ENCODE results near the gene PCGF1. TPM values are rescaled to one million over a fixed set of nuclear protein-coding genes. Genes with fewer than 3 reads are reported as not detected.

The PCGF1 gene
- total RNA-seq, 2 experiments from 2014 or later: 21.7 to 28.7 TPM

GRCh38 chr2:74528600-74529356 lies 21.3 kb upstream of the PCGF1 start:
- ChIA-PET POLR2A (interaction anchor here (0.7 to 1.7 kb wide), 2 partner anchors 70 to 74 kb away, joined by 4 to 11 read pairs; partner anchors contain the start of genes INO80B and WBP1), CTCF (interaction anchor here (0.5 to 4.9 kb wide), 6 partner anchors 11 to 120 kb away, joined by 3 to 33 read pairs (median 3); partner anchors contain the start of genes CCDC142 and TTC31)
- peak overlapping the region; percentile 100 for H3K4me3 Mint-ChIP-seq
- H3K36me3 Mint-ChIP-seq (ENCODE audit: low read depth): peaks cover 54% of the 10 kb centered on the region
- intact Hi-C loops (cut with DNase I, micrococcal nuclease): loop anchor here (1.0 kb wide), 10 partner anchors 21 to 791 kb away; partner anchors contain the start of genes DOK1 (in 2 of the 2), MRPL53 (in 2 of the 2), PCGF1 (in 2 of the 2) and TTC31 (in 2 of the 2)
- no peaks in the 10 kb centered on the region for H3K27me3 Mint-ChIP-seq
- DNase-seq (peak; percentile 59), ATAC-seq (peak; percentile 2)
- peak overlapping the region; percentile 98 for H3K27ac Mint-ChIP-seq
- H3K9me3 Mint-ChIP-seq (ENCODE audit: low read depth): no peaks in the 10 kb centered on the region
- peaks cover 35% of the 10 kb centered on the region for H3K4me1 Mint-ChIP-seq

DNA sequence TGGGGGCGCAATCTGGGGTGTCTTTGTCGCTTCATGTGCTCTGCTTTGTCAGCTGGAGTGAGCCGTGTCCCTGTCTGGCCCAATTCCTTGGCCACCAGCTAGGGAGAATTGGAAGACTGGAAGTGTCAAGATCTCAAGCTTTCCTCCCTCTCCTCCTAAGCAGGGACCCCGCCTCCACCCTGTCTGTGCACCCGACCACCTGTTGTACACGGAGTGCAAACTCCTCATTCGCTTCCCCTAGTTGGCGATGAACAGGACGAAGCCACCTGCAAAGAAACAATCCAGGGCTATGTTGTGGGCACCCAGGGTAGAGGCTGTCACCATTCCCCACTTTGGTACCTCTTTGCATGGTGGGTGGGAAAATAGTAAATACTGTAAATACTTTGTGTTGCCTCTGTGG lies 20.2 kb upstream of the PCGF1 start:
- intact Hi-C loops (cut with DNase I, micrococcal nuclease): no loop called here
- H3K4me3 Mint-ChIP-seq: peak overlapping the region; percentile 100
- CTCF ChIA-PET: no interaction called here
- H3K27ac Mint-ChIP-seq: peak overlapping the region; percentile 44
- H3K9me3 Mint-ChIP-seq (ENCODE audit: low read depth): no peaks in the 10 kb centered on the region
- H3K27me3 Mint-ChIP-seq: no peaks in the 10 kb centered on the region
- DNase-seq (no peak), ATAC-seq (no peak)
- peaks cover 35% of the 10 kb centered on the region for H3K4me1 Mint-ChIP-seq
- POLR2A ChIA-PET: no interaction called here
- H3K36me3 Mint-ChIP-seq (ENCODE audit: low read depth): peaks cover 54% of the 10 kb centered on the region

GRCh38 chr2:74526649-74527230 lies 19.2 kb upstream of the PCGF1 start:
- no peak for ATAC-seq
- H3K27me3 Mint-ChIP-seq: peaks cover 2% of the 10 kb centered on the region
- H3K4me1 Mint-ChIP-seq: peaks cover 30% of the 10 kb centered on the region
- no peaks in the 10 kb centered on the region for H3K9me3 Mint-ChIP-seq (ENCODE audit: low read depth)
- intact Hi-C loops (cut with DNase I, micrococcal nuclease): no loop called here
- ChIA-PET POLR2A (interaction anchor here (0.7 to 1.2 kb wide), 3 partner anchors 17 to 72 kb away, joined by 3 to 4 read pairs (median 4); partner anchors contain the start of genes INO80B and WBP1), CTCF (interaction anchor here (0.7 to 1.1 kb wide), 2 partner anchors 43 to 44 kb away, joined by 5 to 6 read pairs; partner anchors contain the start of genes CCDC142 and TTC31)
- H3K36me3 Mint-ChIP-seq (ENCODE audit: low read depth): peaks cover 45% of the 10 kb centered on the region
- peak overlapping the region; percentile 13 for H3K4me3 Mint-ChIP-seq
- peak overlapping the region; percentile 6 for H3K27ac Mint-ChIP-seq
- no peak for DNase-seq

- ChIA-PET CTCF (interaction anchor here (0.7 to 1.1 kb wide), 3 partner anchors 42 to 53 kb away, joined by 3 to 6 read pairs (median 5); partner anchors contain the start of genes CCDC142, MRPL53 and TTC31), POLR2A (interaction anchor here (0.6 to 1.2 kb wide), 5 partner anchors 10 to 71 kb away, joined by 3 to 4 read pairs (median 4); partner anchors contain the start of genes INO80B and WBP1)
- H3K27ac Mint-ChIP-seq: peak within 1 kb of the TSS; percentile 6
- no peak for ATAC-seq
- DNase-seq: peak; percentile 41
- H3K27me3 Mint-ChIP-seq: peaks cover 5% of the 10 kb centered on the region
- peak within 1 kb of the TSS; percentile 13 for H3K4me3 Mint-ChIP-seq
- H3K4me1 Mint-ChIP-seq: peaks cover 23% of the 10 kb centered on the region
- intact Hi-C loops (cut with DNase I, micrococcal nuclease): no loop called here
- H3K36me3 Mint-ChIP-seq (ENCODE audit: low read depth): peaks cover 39% of the 10 kb centered on the region
- H3K9me3 Mint-ChIP-seq (ENCODE audit: low read depth): no peaks in the 10 kb centered on the region
Measured at GRCh38 chr2:74525717-74526648, 18.5 kb upstream of the PCGF1 start, which contains the start of gene DQX1. Gene DQX1 (minus strand): TSS chr2:74526231. CDS start chr2:74525729, 502 bp downstream.

GRCh38 chr2:74524955-74525716 lies 17.6 kb upstream of the PCGF1 start:
- Mint-ChIP-seq H3K36me3 (ENCODE audit: low read depth) (peaks cover 36% of the 10 kb centered on the region), H3K4me3 (no peak overlapping the region), H3K27ac (no peak overlapping the region), H3K9me3 (ENCODE audit: low read depth) (no peaks in the 10 kb centered on the region), H3K4me1 (peaks cover 19% of the 10 kb centered on the region), H3K27me3 (peaks cover 11% of the 10 kb centered on the region)
- DNase-seq (no peak), ATAC-seq (no peak)
- intact Hi-C loops (cut with DNase I, micrococcal nuclease): no loop called here
- ChIA-PET CTCF (interaction anchor here (1.0 kb wide), 1 partner anchor 52 kb away, joined by 3 read pairs; the partner anchor contains the start of gene MRPL53), POLR2A (interaction anchor here (0.8 kb wide), 1 partner anchor 9 kb away, joined by 3 read pairs; no protein-coding TSS in a partner anchor)

- no peak for DNase-seq
- CTCF ChIA-PET: no interaction called here
- Mint-ChIP-seq H3K27ac (no peak overlapping the region), H3K9me3 (ENCODE audit: low read depth) (no peaks in the 10 kb centered on the region), H3K36me3 (ENCODE audit: low read depth) (peaks cover 32% of the 10 kb centered on the region), H3K4me3 (no peak overlapping the region), H3K4me1 (peaks cover 19% of the 10 kb centered on the region), H3K27me3 (peaks cover 17% of the 10 kb centered on the region)
- intact Hi-C loops (cut with DNase I, micrococcal nuclease): no loop called here
- POLR2A ChIA-PET: no interaction called here
- no peak for ATAC-seq
Measured at GRCh38 chr2:74524005-74524404, 16.5 kb upstream of the PCGF1 start.

DNA sequence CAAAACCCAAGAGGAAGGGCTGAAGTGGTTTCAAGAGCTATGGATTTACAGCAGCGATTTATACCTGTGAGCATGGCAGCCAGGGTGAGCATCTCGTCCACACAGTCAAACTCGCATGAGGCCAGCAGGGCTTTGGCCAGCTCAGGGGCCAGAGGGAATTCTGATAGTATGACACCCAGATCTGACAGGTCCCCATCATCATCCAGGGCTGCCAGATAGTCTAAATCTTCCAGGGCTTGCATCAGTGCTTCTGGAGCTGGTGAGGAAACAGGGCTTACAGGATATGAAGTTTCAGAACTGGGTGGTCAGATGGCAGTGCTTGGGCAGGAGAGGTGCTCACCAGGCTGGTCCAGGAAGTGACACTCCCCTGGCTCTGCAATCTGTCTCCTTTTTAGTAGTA lies 15.0 kb upstream of the PCGF1 start:
- peaks cover 10% of the 10 kb centered on the region for H3K4me1 Mint-ChIP-seq
- H3K4me3 Mint-ChIP-seq: no peak overlapping the region
- POLR2A ChIA-PET: no interaction called here
- peaks cover 30% of the 10 kb centered on the region for H3K27me3 Mint-ChIP-seq
- CTCF ChIA-PET: no interaction called here
- H3K9me3 Mint-ChIP-seq (ENCODE audit: low read depth): no peaks in the 10 kb centered on the region
- no peak overlapping the region for H3K27ac Mint-ChIP-seq
- DNase-seq: no peak
- H3K36me3 Mint-ChIP-seq (ENCODE audit: low read depth): peaks cover 18% of the 10 kb centered on the region
- ATAC-seq: no peak
- intact Hi-C loops (cut with DNase I, micrococcal nuclease): no loop called here

DNA sequence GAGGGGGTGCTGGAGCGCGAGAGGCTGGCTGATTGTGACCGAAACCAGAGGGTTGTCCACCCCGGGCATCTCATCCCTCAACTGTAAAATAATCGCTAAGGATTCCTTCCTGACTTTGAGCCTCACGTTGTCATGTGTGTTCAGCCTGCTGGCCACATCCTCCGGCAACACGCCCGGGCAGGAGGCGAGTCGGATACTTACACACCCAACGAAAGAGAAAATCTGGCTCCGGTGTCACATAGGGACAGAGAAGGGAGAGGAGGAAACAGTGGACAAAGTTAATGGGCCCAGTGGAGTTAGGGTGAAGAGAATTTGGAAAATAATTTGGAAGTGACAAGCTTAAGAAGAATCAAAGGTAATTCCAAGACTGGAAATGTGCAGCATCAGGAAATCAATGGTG lies 9.2 kb upstream of the PCGF1 start:
- ChIA-PET CTCF (interaction anchor here (0.7 to 1.2 kb wide), 4 partner anchors 12 to 780 kb away, joined by 3 to 4 read pairs (median 3); no protein-coding TSS in a partner anchor), POLR2A (interaction anchor here (1.0 to 1.6 kb wide), 2 partner anchors 10 to 13 kb away, joined by 3 read pairs; partner anchors contain the start of genes AUP1 and HTRA2)
- no peak overlapping the region for H3K4me3 Mint-ChIP-seq
- peaks cover 14% of the 10 kb centered on the region for H3K4me1 Mint-ChIP-seq
- H3K36me3 Mint-ChIP-seq (ENCODE audit: low read depth): peaks cover 8% of the 10 kb centered on the region
- intact Hi-C loops (cut with DNase I, micrococcal nuclease): no loop called here
- H3K27ac Mint-ChIP-seq: no peak overlapping the region
- no peaks in the 10 kb centered on the region for H3K9me3 Mint-ChIP-seq (ENCODE audit: low read depth)
- H3K27me3 Mint-ChIP-seq: peaks cover 66% of the 10 kb centered on the region
- DNase-seq (no peak), ATAC-seq (no peak)

DNA sequence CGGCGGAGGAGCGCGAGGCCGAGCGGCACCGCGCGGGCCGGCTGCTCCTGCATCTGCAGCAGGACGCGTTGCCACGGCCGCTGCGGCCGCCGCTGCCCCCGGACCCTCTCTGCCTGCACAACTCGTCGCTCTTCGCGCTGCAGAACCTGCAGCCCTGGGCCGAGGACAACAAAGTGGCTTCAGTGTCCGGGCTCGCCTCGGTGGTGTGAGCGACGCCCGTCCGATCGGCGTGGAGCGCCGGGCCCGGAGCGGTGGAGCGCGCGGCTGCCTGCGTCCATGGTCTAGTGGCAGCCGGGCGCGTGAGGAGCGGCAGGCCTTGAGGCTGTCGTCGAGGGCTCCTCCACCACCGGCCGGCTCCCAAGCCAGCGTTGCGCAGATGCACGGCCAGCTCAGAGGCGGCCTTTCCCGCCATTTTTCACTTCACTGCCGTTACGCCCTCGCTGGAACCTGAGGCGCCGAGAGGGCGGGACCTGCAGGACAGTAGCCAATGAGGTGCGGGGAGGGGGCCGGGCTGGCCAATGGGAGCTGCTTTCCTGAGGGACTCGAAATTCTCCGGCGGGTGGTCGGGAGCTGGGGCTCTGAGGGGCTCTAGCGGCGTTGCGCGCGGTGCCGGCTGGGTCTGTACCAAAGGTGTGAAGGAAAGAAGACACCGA lies 8.6 kb upstream of the PCGF1 start:
- ChIA-PET POLR2A (interaction anchor here (1.0 to 1.6 kb wide), 4 partner anchors 9 to 58 kb away, joined by 3 to 4 read pairs (median 3); partner anchors contain the start of genes AUP1, DQX1, HTRA2 and WBP1), CTCF (interaction anchor here (0.6 to 1.3 kb wide), 6 partner anchors 13 to 1266 kb away, joined by 3 to 4 read pairs (median 3); no protein-coding TSS in a partner anchor)
- intact Hi-C loops (cut with DNase I, micrococcal nuclease): loop anchor here in 1 of 2 experiments (2.0 kb wide), 1 partner anchor 39 kb away; the partner anchor contains the start of gene DOK1

More for the DNA sequence above, 8.6 kb upstream of the PCGF1 start:
- Mint-ChIP-seq H3K36me3 (ENCODE audit: low read depth) (peaks cover 8% of the 10 kb centered on the region), H3K9me3 (ENCODE audit: low read depth) (no peaks in the 10 kb centered on the region), H3K4me3 (peak overlapping the region; percentile 46), H3K27ac (no peak overlapping the region), H3K4me1 (peaks cover 14% of the 10 kb centered on the region), H3K27me3 (peaks cover 70% of the 10 kb centered on the region)
- DNase-seq (peak; percentile 84), ATAC-seq (peak; percentile 85)
